ENCODE data around the gene AQP9.

DNA sequence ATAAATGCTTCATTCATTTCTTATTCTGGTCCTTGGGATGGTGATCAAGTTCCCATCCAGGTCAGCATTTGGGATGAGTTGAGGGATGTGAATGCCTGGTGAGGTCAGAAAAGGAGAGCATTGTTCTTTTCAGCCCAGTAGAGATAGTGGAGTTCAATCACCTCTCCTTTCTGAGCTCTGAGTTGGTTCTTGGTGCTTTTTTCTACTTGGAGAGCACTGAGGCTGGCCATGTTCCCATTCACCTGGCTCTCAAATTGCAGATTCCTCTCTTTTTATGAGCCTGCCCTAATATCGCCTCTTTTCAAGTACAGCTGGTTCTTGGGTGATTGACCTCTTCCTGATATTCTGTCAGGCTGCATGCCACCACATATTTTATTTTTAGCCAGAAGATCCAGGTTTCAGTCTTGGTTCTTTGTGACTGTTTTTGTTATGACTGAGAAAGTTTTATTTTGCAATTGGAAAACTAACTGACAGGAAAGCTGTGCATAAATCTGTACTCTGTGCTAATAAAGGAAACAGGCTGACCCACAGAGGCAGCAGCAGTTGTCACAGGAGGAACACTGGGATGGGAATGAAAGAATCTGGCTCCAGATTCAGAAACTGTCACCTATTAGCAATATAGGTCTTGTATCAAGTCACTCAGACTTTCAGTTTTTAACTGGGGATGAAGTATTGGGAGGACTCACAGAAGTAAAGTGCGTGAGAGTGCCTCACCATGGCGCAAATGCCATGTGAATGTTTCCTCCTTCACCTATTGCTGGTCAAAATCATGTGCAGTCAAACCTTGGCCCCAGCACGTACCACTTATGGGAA is 10.7 kb downstream of the AQP9 start:
- TF ChIP-seq, protein P1, sequence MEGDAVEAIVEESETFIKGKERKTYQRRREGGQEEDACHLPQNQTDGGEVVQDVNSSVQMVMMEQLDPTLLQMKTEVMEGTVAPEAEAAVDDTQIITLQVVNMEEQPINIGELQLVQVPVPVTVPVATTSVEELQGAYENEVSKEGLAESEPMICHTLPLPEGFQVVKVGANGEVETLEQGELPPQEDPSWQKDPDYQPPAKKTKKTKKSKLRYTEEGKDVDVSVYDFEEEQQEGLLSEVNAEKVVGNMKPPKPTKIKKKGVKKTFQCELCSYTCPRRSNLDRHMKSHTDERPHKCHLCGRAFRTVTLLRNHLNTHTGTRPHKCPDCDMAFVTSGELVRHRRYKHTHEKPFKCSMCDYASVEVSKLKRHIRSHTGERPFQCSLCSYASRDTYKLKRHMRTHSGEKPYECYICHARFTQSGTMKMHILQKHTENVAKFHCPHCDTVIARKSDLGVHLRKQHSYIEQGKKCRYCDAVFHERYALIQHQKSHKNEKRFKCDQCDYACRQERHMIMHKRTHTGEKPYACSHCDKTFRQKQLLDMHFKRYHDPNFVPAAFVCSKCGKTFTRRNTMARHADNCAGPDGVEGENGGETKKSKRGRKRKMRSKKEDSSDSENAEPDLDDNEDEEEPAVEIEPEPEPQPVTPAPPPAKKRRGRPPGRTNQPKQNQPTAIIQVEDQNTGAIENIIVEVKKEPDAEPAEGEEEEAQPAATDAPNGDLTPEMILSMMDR (IDR thresholded peaks at IDR 0.05) = no peak
- TF ChIP-seq TCF7L2 (IDR thresholded peaks at IDR 0.05; ENCODE audit: low read depth, low read length) (no peak), POLR2AphosphoS5 (IDR thresholded peaks at IDR 0.05; ENCODE audit: low read depth, low read length) (no peak), REST (IDR thresholded peaks at IDR 0.05; ENCODE audit: insufficient read depth in 1 of 2, low read depth in 2 of 2, low read length in 1 of 2) (no peak)

Data from Panc1 (cell line).